BE2C (cell line): ENCODE data around the gene SLC22A4.

Experiments used
- DNase-seq: peaks from one replicate; pipeline ENCODE4 v3.0.0-alpha.2; 2020
- H3K27me3 ChIP-seq: fragments of 250-450 bp; sonication (Bioruptor Pico); 2 replicates; pipeline ENCODE4 v1.5.1; 2020; ENCODE audit warnings: mild to moderate bottlenecking
- H3K36me3 ChIP-seq: fragments of 250-450 bp; sonication (Bioruptor Pico); 2 replicates; pipeline ENCODE4 v1.5.1; 2020; ENCODE audit warnings: mild to moderate bottlenecking
- H3K4me1 ChIP-seq: fragments of 250-450 bp; sonication (Bioruptor Pico); 2 replicates; pipeline ENCODE4 v1.5.1; 2020
- H3K4me3 ChIP-seq: 2 replicates; pipeline ENCODE4 v1.5.1; 2011; ENCODE audit warnings: low read depth, low read length
- H3K9me3 ChIP-seq: fragments of 250-450 bp; sonication (Bioruptor Pico); 2 replicates; pipeline ENCODE4 v1.5.1; 2020
- CTCF ChIP-seq: IDR thresholded peaks from 2 replicates; pipeline ENCODE4 v1.5.1; 2012; ENCODE audit warnings: mild to moderate bottlenecking, low read depth, low read length

SLC22A4 gene

GRCh38 chr5:132372127-132372526 is 77.9 kb downstream of the SLC22A4 start:
- no peaks in the 10 kb centered on the region for H3K27me3 ChIP-seq
- H3K4me3 ChIP-seq: no peak overlapping the region
- H3K36me3 ChIP-seq: no peaks in the 10 kb centered on the region
- H3K9me3 ChIP-seq: no peaks in the 10 kb centered on the region
- H3K4me1 ChIP-seq: peaks cover 4% of the 10 kb centered on the region; the same call in 1 of the 2 replicates
- no peak for TF ChIP-seq CTCF
- no peak for DNase-seq

- Histone ChIP-seq H3K4me1 (peaks cover 4% of the 10 kb centered on the region; the same call in 1 of the 2 replicates), H3K4me3 (no peak overlapping the region), H3K27me3 (no peaks in the 10 kb centered on the region), H3K36me3 (no peaks in the 10 kb centered on the region), H3K9me3 (no peaks in the 10 kb centered on the region)
- DNase-seq: no peak
- TF ChIP-seq CTCF: no peak
Observed at GRCh38 chr5:132372542-132372941, 78.3 kb downstream of the SLC22A4 start.

- peaks cover 10% of the 10 kb centered on the region; the same call in 1 of the 2 replicates for H3K4me1 ChIP-seq
Observed at GRCh38 chr5:132375957-132376356, 81.8 kb downstream of the SLC22A4 start.

GRCh38 chr5:132376694-132377641 is 82.8 kb downstream of the SLC22A4 start:
- Histone ChIP-seq H3K27me3 (no peaks in the 10 kb centered on the region), H3K36me3 (no peaks in the 10 kb centered on the region), H3K9me3 (no peaks in the 10 kb centered on the region), H3K4me1 (peaks cover 10% of the 10 kb centered on the region; the same call in 1 of the 2 replicates), H3K4me3 (no peak overlapping the region)
- no peak for DNase-seq
- no peak for TF ChIP-seq CTCF

More at GRCh38 chr5:132375957-132376356, 81.8 kb downstream of the SLC22A4 start:
- Histone ChIP-seq H3K4me3 (no peak overlapping the region), H3K27me3 (no peaks in the 10 kb centered on the region), H3K36me3 (no peaks in the 10 kb centered on the region), H3K9me3 (no peaks in the 10 kb centered on the region)
- no peak for DNase-seq
- no peak for TF ChIP-seq CTCF

GRCh38 chr5:132377738-132378137 is 83.5 kb downstream of the SLC22A4 start:
- no peak for DNase-seq

More at GRCh38 chr5:132377738-132378137, 83.5 kb downstream of the SLC22A4 start:
- Histone ChIP-seq H3K36me3 (no peaks in the 10 kb centered on the region), H3K27me3 (no peaks in the 10 kb centered on the region), H3K9me3 (no peaks in the 10 kb centered on the region), H3K4me3 (no peak overlapping the region), H3K4me1 (peaks cover 10% of the 10 kb centered on the region; the same call in 1 of the 2 replicates)
- TF ChIP-seq CTCF: no peak
